ENCODE measurements around the gene RET.

Gene RET

DNA sequence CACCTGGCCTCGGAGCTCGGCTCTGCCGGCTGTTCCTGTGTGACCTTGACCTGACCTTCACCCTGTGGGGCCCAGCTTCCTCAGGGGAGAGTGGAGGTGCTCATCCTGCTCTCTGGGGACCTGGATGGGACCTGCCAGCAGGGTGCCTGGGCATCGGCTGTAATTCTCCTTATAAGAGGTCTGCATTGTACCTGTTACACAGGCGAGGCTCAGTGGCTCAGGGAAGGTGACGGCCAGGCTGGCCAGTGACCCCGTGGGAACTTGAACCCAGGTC lies 29.0 kb downstream of the RET start:
- DNase-seq (ENCODE audit: low read depth in 1 of 2, low spot score in 1 of 2) = no peak

DNA sequence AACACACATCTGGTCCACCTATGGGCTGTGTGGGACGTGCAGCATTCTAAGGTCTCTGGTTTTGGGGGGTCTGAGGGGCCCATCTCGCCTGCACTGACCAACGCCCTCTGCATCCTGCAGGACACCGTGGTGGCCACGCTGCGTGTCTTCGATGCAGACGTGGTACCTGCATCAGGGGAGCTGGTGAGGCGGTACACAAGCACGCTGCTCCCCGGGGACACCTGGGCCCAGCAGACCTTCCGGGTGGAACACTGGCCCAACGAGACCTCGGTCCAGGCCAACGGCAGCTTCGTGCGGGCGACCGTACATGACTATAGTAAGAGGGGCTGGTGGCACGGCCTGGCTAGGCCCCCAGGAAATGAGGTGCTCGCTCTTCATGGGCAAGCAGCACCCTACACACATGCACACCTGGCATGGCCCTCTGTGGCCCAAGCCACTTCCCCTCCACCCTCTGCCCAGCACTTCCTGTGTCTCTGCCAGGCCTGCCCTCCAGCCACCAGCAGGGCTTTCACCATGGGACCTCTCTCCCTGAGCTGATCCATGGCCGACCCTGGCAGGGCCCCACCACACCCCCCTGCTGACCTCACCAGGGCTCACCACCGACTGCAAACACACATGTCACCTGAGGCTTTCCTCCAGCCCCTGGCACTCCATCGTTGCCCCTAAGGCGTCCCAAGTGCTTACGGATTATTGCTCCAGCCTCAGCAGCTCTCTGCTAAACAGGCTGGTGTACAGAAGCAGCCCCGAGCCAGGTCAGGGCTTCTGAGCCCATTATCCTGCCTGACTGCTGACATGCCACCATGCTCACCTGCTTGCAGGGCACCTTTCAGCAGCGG lies 29.6 kb downstream of the RET start:
- DNase-seq (ENCODE audit: low read depth in 1 of 2, low spot score in 1 of 2) = no peak

- DNase-seq (ENCODE audit: low read depth in 1 of 2, low spot score in 1 of 2) = no peak
Measured at GRCh38 chr10:43108951-43109350, 32.1 kb downstream of the RET start.

GRCh38 chr10:43109671-43110249 lies 32.9 kb downstream of the RET start:
- no peak for DNase-seq (ENCODE audit: low read depth in 1 of 2, low spot score in 1 of 2)

- no peak for DNase-seq (ENCODE audit: low read depth in 1 of 2, low spot score in 1 of 2)
Measured at GRCh38 chr10:43110338-43111071, 33.6 kb downstream of the RET start.

- DNase-seq (ENCODE audit: low read depth in 1 of 2, low spot score in 1 of 2) = no peak
Measured at GRCh38 chr10:43111101-43111500, 34.2 kb downstream of the RET start.

- DNase-seq (ENCODE audit: low read depth in 1 of 2, low spot score in 1 of 2) = no peak
Measured at GRCh38 chr10:43111921-43112607, 35.2 kb downstream of the RET start.

- DNase-seq (ENCODE audit: low read depth in 1 of 2, low spot score in 1 of 2) = no peak
Measured at GRCh38 chr10:43112608-43112961, 35.7 kb downstream of the RET start.

DNA sequence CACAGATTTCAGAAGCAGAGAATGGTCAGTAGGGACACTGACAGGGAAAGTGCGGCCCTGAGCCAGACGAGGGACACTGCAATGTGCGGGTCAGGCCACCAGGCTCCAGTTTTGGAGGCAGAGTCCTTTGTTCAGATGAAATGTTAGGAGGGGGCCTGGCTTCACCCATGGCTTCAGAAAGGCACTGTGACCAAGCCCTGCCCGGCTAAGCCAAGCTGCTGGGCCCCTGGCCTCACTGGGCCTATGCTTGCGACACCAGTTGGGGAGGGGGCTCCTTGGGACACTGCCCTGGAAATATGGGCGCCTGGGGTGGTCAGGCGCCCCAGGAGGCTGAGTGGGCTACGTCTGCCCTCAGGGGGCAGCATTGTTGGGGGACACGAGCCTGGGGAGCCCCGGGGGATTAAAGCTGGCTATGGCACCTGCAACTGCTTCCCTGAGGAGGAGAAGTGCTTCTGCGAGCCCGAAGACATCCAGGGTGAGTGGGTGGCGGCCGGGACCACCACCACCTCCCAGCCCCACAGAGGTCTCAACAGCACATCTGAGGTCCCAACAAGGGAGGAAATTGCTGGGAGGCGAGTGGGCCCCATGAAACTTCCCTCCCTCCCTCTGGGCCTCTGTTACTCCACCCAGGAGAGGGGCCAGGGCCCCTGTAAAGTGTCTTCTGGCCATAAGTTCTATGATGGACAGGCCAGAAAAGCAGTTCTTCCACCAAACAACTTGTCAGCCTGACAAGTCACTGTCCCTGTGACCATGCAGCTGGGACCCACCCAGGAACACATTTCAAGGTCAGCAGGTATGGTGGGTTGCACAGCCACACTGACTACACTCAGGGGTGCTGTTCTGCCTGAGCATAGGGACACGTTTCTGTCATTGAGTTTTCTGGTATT lies 36.6 kb downstream of the RET start:
- no peak for DNase-seq (ENCODE audit: low read depth in 1 of 2, low spot score in 1 of 2)

GRCh38 chr10:43114088-43114742 lies 37.3 kb downstream of the RET start:
- DNase-seq (ENCODE audit: low read depth in 1 of 2, low spot score in 1 of 2) = no peak

DNA sequence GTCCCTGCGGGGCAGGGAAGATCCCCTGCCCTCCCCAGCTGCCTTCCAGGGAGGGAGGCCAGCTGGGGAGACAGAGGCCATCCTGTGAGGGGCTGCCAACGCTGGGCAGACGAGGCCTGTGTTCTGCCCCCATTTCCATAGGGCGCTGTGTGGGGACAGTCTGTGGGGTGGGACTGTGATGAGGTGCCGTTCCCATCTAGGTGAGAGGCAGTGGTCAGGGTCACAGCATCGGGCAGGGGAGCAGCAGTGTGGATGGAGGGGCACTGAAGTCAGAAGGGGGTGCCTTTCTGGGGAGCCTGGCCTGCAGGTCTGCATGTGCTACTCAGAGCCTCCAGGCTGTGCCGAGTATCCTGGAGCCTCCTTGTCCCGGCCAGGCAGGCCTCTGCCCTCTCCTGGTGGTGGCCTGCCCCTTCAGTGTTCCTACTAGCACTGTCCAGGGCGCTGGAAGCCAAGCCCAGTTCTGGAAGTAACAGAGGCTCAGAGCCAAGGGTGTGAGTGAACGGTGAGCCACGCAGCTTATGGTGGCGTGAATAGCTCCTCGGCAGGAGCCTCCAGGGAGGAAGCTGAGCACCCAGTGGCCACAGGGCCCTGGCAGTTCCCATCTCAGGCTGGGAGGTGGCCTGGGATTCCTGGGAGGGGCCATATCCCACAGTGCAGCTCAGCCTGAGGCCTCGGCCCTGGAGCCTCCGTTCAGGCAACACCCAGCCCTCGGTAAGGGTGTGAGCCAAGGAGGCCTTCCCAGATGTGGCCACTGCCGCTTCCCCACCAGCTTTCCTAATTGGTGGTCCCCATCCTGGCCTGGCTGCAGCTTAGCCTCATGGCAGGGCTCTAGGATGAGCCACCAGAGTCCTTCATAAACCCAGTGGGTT lies 38.1 kb downstream of the RET start:
- DNase-seq (ENCODE audit: low read depth in 1 of 2, low spot score in 1 of 2) = no peak

- DNase-seq (ENCODE audit: low read depth in 1 of 2, low spot score in 1 of 2) = no peak
Measured at GRCh38 chr10:43115881-43116595, 39.2 kb downstream of the RET start.

DNA sequence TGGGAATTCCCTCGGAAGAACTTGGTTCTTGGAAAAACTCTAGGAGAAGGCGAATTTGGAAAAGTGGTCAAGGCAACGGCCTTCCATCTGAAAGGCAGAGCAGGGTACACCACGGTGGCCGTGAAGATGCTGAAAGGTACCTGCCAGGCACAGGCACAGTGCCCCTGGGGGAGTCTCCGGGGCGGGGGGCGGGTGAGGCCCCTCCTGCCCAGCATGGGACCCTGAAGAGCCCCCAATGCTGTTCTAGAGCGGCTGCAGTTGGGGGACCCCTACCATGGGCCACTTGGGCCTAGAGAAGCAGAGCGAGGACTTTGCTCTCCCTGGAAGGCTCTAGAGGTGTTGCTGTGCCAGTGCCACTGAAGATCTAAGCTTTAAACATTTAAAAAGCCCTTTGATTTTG lies 39.7 kb downstream of the RET start:
- no peak for DNase-seq (ENCODE audit: low read depth in 1 of 2, low spot score in 1 of 2)

DNA sequence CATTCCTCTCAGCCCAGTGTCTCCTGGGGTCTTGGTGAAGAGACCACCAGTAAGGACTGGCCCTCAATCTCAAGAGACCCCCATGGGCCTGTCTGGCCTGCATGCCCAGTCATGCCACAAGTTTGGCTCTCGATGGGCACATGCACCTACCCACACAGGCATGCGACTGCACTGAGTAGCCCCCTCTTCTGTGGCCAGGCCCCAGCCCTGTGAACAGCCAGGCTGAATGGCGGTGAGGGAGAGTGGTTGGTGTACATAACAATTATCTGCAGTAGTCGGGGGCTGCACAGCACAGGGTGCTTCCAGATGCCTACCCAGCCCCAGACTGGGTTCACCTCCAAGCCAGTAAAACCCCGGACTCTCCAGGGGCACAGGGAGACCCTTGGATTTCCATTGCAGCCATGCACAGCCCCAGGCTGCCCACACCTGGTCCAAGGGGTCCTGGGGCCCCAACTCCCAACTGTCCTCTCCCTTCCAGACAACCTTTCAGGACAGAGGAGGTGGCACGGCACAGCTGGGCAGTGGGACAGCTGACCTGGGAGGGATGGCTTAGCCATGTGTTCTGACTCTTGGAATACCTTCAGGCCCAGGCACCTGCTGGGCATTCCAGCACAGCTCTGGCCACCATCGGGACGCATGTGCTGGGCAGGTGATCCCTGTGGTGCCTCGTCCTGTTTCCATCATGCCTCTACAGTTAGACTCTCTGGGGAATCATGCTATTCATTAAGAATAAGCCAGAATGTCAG lies 40.3 kb downstream of the RET start:
- no peak for DNase-seq (ENCODE audit: low read depth in 1 of 2, low spot score in 1 of 2)

DNA sequence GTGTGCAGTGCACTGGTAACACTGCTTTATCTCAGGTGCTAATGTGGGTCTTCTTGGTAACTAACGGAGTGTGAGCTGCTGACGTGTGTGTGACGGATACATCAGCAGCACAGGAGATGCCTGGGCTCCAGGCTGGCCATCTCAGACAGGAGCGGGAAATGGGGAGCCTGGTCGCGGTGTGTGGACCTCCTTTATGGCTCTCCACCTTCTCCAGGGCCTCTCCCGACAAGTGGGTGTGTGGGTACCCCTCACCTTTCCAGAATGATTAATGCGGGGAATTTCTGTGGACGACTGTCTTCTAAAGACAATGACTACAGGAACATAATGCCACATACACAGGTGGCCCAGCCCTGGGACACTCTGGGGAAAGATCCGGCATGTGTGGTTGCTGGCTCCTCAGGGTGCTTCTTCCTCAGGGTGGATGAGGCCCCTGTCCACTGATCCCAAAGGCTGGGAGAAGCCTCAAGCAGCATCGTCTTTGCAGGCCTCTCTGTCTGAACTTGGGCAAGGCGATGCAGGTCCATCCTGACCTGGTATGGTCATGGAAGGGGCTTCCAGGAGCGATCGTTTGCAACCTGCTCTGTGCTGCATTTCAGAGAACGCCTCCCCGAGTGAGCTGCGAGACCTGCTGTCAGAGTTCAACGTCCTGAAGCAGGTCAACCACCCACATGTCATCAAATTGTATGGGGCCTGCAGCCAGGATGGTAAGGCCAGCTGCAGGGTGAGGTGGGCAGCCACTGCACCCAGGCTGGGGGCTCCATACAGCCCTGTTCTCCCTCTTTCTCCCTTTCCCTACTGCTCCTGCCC lies 41.1 kb downstream of the RET start:
- no peak for DNase-seq (ENCODE audit: low read depth in 1 of 2, low spot score in 1 of 2)

- no peak for DNase-seq (ENCODE audit: low read depth in 1 of 2, low spot score in 1 of 2)
Measured at GRCh38 chr10:43118631-43119415, 42.0 kb downstream of the RET start.

Measured in activated T-helper 1 cell treated with anti-CD3 and anti-CD28 coated beads, Interleukin-2, amount 50 U/mL, for 16 hours (primary cell).